SK-N-DZ (cell line): ENCODE results near the gene SLC1A5. TPM values are rescaled to one million over a fixed set of nuclear protein-coding genes. Genes with fewer than 3 reads are reported as not detected.
"Not testable (repeated sequence)": the region's sequence is repeated elsewhere in the genome, so short reads cannot be mapped to it uniquely, and the experiment has no call there.

Experiments used
- DNase-seq: peaks from one replicate; pipeline ENCODE4 v3.0.0-alpha.2; 2015; ENCODE audit warnings: low spot score
- polyA plus RNA-seq, 2 experiments: library from polyadenylated mRNA; depleted of rRNA; stranded (reverse); fragments of >200 nt; gene quantifications; 2 replicates each; pipeline ENCODE4 v1.2.3, GENCODE V29; 2014

SLC1A5 gene
- polyA plus RNA-seq (2014; cell fraction: cytosol; rRNA removed), result 66.6 and 78.1 TPM in 2 replicates
- 30.3 and 33.5 TPM in 2 replicates for polyA plus RNA-seq (2014; cell fraction: nucleus; rRNA removed)

- DNase-seq, result peak; percentile 92
Observed at GRCh38 chr19:46788262-46788967, at the start of gene SLC1A5. Gene SLC1A5 (minus strand): TSS chr19:46788594. CDS start chr19:46787965, 629 bp downstream.

GRCh38 chr19:46838160-46838559 lies 49.8 kb upstream of the SLC1A5 start:
- DNase-seq, result no peak

DNA sequence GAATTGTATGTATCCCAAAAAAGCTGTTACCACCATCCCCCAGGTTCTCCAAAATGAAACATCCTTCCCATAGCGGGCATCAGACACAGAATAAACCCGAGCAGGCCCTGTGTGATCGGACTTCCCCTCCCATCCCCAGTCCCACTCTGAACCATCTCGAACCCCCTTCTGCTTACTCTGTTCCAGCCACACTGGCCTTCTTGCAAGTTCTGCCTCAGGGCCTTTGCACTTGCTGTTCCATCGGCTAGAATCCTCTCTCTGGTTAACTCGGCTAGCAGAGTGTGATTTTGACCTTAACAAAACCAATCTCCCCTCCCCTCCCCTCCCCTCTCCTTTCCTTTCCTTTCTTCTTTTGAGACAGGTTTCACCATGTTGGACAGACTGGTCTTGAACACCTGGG lies 46.6 kb upstream of the SLC1A5 start:
- DNase-seq, result no peak

GRCh38 chr19:46834121-46834520 lies 45.7 kb upstream of the SLC1A5 start:
- DNase-seq, result no peak

- no peak for DNase-seq
Observed at GRCh38 chr19:46830864-46831263, 42.5 kb upstream of the SLC1A5 start.

GRCh38 chr19:46828484-46828883 lies 40.1 kb upstream of the SLC1A5 start:
- DNase-seq, result no peak

DNA sequence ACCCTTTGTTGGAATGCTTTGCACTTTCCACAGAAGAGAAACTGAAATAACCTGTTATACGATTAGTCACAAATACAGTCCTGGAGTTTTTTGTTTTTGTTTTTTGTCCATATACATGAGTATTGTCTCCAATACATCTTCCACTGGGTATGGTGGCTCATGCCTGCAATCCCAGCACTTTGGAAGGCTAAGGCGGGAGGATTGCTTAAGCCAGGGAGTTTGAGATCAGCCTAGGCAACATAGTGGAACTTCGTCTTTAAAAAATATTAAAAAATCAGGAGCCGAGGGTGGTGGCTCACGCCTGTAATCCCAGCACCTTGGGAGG lies 37.3 kb upstream of the SLC1A5 start:
- DNase-seq, result no peak

DNA sequence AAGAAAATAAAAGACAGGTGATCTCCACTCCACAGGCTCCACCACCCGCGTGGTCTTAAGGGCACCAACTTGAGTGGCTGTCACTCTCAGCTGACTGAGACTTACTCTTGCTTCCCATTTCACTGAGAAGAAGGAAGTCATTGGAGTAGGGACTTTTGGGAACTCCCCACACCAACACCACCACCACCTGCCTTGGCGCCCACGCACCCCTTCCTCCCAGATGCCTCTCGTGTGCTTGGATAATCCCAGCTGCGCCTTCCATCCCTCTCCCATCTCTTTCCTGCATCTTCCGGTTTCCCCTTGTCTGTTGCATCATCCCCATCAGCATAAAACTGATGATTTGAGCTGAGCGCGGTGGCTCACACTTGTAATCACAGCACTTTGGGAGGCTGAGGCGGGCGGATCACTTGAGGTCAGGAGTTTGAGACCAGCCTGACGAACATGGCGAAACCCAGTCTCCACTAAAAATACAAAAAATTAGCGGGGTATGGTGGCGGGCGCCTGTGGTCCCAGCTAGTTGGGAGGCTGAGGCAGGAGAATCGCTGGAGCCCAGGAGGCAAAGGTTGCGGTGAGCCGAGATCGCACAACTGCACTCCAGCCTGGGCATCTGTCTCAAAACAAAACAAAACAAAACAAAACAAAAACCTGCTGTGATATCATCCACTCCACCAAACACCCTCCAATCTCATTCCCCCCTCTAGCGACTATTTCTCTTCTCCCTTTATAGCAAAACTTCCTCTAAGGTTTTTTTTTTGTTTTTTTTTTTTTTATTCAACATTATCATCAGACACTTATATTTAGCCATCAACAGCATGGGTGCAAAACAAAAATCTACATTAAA lies 36.7 kb upstream of the SLC1A5 start:
- no peak for DNase-seq

DNA sequence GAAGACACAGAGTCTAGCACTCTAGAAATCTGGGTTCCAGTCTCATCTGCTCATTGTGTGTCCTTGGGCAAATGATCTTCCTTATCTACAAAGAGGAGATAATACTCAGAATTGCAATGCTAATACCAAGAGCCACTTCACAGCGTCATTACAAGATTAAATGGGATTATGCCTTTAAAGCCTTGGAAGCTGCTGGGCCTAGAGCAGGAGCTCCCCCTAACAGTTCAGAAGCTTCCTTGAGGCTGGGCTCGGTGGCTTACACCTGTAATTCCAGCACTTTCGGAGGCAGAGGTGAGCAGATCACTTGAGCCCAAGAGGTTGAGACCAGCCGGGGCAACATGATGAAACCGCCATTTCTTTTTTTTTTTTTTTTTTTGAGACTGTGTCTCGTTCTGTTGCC lies 34.7 kb upstream of the SLC1A5 start:
- DNase-seq, result no peak

DNA sequence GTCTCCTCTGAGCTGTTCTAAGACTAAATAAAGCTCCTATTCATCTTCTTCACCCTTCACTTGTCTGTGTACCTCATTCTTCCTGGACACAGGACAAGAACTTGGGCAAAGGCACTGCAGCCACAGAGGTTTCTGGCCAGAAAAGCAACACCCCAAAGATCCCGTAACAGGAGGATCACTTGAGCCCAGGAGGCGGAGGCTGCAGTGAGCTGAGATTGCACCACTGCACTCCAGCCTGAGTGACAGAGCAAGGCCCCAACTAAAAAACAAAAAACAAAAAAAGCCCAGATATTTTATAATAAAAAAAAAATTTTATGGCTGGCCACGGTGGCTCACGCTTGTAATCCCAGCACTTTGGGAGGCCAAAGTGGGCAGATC lies 34.0 kb upstream of the SLC1A5 start:
- DNase-seq, result not testable (repeated sequence)

DNA sequence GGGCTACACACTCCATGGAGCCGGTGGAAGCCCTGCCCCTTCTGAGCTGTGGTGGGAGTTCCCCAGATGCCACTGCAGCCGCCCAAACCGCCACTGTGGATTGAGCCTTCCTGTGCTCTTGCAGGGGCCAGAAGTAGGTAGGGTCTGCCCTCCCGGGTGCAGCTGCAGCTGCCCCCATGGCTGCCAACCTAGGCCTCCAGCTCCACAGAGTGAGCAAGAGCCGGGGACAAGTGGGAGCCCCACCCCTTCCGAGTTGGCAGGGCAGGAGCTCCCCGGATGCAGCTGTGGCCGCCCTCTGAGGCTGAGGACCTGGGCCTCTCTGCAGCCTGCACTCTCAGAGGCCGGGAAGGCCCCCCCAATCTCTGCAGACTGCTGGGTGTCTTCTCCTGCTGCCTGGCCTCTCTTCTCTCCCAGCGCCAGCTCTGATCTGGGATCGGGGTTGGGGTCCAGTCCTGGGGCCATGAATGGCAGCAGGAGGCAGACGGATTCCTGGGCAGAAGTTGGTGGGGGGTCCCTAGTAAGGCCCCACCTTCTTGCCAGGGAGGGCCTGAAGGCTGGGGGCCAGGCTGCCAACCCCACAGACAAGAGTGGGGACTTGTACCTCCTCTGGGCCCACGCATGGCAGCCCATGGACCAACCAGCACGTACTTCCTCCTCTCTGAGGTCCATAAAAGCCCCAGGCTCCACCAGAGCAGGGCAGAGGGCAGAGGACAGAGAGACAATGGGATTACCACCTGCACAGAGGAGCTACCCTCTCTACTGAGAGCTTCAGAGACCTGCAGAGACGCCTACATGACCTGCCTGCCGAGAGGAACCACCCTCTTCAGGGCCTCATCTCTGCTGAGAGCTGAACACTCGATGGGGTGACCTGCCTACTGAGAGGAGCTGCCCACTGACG lies 33.4 kb upstream of the SLC1A5 start:
- no peak for DNase-seq

- DNase-seq, result no peak
Observed at GRCh38 chr19:46818812-46819211, 30.4 kb upstream of the SLC1A5 start.

- no peak for DNase-seq
Observed at GRCh38 chr19:46815833-46816627, 27.6 kb upstream of the SLC1A5 start.

DNA sequence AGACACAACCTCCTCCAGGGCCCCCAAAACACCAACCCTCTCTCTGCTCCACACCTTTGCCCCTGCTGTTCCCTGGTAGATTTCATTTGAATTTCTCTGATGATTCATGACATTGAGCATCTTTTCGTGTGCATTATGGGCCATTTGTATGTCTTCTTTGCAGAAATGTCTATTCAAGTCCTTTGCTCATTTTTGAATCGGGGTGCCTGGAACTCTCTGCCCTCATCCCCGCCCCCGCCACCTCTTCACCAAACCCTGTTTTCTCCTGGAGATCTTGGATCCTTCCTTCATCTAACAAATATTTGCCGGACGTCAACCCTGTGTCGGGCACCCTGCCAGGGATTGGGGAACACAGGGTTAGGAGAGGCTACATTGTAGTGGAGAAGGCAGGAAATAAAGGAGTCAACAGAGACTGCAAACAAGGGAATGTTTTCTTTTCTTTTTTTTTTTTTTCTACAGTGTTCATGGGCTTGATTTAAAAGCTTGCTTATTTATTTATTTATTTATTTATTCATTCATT lies 25.5 kb upstream of the SLC1A5 start:
- DNase-seq, result no peak

- no peak for DNase-seq
Observed at GRCh38 chr19:46812977-46813838, 24.8 kb upstream of the SLC1A5 start.

GRCh38 chr19:46809534-46810272 lies 21.3 kb upstream of the SLC1A5 start:
- no peak for DNase-seq

DNA sequence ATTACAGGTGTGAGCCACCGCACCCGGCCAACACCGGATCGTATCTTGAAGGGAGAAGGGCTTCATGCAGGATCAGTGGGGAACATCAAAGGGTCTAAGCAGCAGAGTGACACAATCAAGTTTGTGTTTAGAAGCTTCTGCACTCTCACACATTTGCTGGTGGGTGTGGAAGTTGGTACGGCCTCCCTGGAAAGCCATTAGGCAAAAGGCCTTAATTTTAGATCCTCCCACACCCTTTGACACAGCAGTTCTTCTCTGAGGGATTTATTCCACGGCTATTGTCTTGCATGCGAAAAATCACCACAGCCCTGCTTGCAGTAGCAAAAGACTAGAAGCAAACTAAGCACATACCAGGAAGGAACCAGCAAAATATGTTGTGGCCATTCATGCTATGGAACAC lies 18.3 kb upstream of the SLC1A5 start:
- no peak for DNase-seq

- not testable (repeated sequence) for DNase-seq
Observed at GRCh38 chr19:46804432-46804831, 16.0 kb upstream of the SLC1A5 start.

DNA sequence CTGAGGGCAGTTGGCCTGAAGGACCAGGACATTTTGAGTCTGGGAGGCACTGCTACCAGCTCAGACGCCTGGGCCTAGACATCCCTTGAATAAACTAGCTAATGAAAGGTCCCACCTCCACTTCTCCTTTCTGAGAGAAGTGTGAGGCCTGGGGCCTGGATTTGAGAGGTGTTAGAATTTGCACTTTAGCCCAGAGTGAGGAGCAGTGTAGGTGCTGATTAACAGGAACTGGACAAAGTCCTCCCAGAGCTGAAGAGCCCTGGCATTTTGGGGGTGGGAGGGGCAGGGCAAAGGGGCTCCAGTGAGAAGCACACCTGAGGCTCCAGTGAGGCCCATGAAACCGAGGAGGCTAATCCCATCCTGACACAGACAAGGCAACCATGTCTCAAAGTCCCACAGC lies 15.2 kb upstream of the SLC1A5 start:
- DNase-seq, result no peak
